Activated T-helper 1 cell treated with Interleukin-2 at 50 U/mL for 16 hours (primary cell): Measurements from ENCODE around the gene RNF20.
A peak's percentile ranks its signal among the peaks of the same experiment; 100 is the strongest.
"Not testable (repeated sequence)": the region's sequence is repeated elsewhere in the genome, so short reads cannot be mapped to it uniquely, and the experiment has no call there.

Experiments used
- DNase-seq: peaks from one replicate; pipeline ENCODE4 v3.0.0-alpha.2; 2020; ENCODE audit warnings: low read depth

The RNF20 gene

DNA sequence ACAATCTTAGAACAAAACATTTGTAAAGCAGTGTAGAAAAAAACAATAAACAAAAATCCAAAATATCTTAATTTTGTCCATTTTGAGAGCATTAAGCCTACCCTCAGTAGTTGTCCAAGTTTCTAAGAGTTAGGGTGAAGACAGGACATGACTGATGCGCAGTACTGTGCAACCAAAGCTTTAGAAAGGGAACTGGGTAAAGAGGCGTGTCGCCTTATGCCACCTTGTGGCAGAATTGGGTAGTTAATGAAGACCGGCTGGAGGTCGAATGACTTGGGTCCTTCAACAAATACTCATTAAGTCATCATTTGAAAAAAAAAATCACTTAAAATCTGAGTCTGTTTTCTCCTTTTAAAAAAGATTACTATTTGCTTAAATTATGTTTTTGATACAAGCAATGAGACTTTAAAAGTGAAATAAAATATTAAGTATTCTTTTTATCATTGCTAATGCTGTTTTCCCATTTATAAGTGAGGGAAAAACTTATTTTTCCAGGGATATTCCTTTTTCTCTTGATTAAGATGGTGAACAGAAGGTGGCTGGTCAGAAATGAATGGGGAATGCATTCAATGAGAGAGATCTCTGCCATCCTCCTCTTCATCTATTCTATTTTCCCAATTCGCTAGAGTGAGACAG lies 3.5 kb upstream of the RNF20 start:
- DNase-seq = peak; percentile 49

DNA sequence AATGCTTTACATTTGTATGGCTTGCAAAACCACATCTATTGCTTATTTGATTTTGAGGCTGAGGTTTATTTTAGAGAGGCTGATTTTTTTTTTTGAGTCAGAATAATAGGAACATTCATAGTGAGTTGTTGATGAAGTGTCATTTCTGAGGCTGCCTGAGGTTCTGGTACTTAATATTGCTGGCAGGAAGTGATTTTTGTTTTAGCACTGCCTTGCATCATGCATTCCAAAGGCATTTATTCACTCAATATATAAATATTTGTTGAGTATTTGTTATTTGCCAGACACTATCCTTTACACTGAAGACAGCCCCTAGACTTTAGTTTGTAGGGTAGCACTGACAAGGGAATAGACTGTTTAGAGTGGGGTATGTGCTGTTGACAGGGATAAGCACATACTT lies 2.7 kb downstream of the RNF20 start:
- DNase-seq = no peak

DNA sequence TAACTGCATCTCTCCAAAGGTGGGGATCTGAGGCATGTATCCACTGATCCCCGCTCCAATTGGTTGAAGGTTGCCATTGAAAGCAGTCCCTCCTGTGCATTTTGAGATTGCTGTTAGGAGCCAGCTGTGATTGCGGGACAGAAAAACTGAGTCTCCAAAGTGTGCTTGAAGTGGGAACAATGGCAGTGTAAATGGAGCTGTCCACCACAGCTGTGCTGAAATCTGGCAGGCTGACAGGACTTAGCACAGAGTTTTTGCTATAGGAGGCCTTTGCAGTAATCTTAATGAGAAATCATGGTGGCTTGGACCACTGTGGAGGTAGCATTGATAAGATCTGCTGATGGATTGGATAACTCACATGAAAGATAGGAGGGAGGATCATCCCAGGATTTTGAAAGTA lies 3.3 kb downstream of the RNF20 start:
- no peak for DNase-seq

DNA sequence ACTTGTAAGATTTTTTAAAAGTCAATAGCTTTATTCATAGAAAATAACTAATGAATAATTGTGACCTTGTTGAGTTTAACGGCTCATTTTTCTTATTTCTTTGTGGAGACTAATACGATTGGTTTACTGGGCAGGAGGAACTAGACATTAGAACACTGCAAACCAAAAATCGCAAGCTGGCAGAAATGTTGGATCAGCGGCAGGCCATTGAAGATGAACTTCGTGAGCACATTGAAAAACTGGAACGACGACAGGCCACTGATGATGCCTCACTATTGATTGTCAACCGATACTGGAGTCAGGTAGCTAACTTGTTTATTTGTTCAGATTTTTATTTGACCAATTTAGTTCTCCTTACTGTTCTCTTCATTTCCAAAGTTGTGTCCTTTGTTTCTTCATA lies 6.4 kb downstream of the RNF20 start:
- DNase-seq = no peak

DNA sequence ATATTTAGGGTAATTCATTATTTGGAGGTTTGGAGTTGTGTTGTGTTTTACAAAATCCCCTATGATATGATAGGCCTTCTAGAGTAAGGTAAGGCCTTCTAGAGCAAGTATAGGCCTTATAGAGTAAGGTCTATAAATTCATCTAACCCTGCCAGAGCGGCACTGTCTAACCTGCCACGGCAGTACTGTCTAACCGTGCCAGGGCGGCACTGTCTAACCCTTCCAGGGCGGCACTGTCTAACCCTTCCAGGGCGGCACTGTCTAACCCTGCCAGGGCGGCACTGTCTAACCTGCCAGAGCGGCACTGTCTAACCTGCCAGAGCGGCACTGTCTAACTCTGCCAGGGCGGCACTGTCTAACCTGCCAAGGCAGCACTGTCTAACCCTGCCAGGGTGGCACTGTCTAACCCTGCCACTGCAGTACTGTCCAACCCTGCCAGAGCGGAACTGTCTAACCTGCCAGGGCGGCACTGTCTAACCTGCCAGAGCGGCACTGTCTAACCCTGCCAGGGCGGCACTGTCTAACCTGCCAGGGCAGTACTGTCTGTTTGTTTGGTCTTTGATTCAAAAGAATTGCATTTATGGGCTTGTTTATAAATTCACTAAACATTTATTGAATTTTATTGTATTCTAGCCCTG lies 9.6 kb downstream of the RNF20 start:
- DNase-seq = no peak

DNA sequence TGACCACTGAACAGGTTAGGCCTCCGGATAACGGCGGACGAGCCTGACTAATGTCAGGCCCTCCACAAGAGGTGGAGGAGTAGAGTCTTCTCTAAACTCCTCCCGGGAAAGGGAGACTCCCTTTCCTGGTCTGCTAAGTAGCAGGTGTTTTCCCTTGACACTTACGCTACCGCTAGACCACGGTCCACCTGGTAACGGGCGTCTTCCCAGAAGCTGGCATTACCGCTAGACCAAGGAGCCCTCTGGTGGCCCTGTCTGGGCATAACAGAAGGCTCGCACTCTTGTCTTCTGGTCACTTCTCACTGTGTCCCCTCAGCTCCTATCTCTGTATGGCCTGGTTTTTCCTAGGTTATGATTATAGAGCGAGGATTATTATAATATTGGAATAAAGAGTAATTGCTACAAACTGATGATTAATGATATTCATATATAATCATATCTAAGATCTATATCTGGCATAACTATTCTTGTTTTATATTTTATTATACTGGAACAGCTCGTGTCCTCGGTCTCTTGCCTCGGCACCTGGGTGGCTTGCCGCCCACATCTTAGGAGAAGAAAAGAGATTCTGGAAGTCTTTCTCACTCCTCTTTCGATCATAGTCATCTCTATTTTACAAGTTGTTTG lies 15.9 kb downstream of the RNF20 start:
- not testable (repeated sequence) for DNase-seq

DNA sequence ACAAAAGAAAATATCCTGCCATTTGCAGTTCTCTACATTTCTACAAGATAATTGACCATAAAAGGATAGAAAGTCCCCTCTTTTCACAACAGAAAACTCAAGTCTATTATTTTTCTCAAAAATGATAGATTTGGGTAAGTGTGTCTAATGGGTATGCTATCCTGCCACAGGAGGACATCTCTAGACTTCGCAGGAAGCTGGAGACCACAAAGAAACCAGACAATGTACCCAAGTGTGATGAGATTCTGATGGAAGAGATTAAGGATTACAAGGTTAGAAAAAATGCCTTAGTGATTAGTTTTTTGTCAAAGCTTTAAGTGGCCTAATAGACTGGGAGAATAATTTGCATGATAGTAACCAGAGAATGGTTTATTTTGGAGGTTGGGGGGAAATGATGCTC lies 28.1 kb downstream of the RNF20 start:
- DNase-seq = no peak

DNA sequence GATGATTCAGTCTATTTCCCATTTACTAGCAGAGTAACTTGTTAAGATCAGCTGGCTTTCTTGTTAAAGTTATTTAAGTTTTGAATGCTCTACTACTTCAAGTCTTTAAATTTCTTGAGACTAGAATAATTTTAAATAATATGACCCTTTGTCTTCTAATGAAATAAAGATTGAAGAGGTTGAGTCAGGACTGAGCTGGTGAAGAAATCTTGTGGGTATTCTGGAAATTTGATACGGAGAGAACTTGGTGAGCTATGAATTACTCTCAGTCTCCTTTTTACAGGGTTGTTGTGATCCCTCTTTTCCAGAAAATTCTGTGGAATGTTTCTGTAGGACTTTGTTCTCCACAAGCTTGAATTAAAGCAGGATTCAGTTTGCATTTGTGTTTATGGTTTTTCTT lies 29.3 kb downstream of the RNF20 start:
- DNase-seq = no peak

DNA sequence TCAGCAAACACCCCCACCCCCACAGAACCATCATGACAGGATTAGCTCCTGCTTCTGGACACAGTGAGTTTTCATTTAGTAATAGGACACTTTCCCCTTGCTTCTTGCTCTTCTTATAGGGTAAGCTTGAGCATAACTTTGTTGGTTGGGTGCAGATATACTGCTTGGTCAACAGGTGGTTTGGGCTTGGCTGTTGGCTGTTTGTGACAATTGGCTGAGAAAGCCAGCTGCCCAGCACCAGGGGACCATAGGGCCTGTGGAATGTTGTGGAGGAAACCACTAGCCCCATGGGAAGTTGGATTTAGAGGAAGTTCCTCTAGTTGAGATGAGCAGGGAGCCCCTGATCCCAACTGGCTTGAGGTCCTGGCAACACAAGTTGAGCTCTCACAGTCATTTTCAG lies 30.6 kb downstream of the RNF20 start:
- no peak for DNase-seq

DNA sequence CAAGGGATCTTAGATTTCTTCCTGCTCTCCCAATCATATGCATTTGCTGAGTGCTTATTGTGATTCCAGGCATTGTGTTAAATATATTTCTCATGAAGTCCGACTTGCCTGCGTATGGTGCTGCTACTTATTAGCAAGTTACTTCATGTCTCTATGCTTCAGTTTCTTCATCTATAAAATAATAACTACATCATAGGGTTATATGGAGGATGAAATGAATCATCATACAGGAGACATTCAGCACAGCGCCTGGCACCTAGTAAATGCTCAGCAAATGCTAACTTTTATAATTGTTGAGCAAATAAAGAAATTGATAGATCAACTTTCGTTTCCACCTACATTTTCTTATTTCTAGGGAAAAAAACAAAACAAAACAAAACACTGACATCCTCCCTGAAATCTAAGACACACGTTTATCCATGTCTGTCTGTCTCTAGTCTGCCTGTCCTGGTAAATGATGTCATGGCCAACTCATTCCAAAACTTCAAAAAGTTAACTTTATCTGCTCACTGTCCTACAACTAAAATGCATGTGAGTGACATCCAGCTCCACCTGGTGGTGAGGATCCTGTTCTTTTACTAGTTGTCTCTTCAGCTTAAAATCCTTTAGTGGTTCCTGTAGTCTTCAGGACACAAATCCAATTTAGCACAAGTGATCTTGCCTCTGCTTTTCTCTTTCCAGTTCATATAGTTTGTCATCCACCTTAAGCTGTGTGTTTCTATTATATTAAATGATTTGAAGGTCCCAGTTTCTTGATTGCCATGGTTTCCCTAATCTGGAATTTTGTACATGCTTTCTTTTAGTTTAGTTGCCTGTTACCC lies 33.5 kb downstream of the RNF20 start:
- no peak for DNase-seq

DNA sequence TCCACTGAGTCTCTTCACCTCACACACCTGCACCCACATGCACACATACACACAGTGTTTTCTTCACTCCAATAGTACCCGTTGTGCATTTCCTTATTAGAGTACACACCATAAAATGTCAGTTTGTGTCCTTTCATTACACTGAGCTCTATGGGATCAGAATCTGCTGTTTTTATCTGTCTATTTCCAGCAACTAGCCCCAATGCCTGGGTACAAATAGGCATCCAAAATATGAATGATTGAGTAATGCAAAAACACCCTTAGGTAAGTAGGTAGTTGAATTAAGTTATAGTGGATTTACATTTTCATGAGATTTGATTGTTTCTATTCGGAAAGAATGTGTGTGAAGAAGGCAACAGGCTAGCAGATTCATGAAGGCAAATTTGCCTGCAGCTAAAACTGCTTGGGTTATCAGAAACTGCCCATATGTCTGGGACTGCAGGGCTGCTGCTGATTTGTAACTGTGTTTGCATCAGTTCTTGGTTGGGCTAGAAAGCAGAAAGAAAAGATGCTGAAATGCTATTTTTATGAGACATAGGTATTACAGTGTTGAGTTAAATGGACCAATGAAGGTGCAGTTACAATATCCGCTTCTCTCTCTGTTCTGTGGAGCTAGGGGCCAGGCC lies 34.2 kb downstream of the RNF20 start:
- DNase-seq = no peak

DNA sequence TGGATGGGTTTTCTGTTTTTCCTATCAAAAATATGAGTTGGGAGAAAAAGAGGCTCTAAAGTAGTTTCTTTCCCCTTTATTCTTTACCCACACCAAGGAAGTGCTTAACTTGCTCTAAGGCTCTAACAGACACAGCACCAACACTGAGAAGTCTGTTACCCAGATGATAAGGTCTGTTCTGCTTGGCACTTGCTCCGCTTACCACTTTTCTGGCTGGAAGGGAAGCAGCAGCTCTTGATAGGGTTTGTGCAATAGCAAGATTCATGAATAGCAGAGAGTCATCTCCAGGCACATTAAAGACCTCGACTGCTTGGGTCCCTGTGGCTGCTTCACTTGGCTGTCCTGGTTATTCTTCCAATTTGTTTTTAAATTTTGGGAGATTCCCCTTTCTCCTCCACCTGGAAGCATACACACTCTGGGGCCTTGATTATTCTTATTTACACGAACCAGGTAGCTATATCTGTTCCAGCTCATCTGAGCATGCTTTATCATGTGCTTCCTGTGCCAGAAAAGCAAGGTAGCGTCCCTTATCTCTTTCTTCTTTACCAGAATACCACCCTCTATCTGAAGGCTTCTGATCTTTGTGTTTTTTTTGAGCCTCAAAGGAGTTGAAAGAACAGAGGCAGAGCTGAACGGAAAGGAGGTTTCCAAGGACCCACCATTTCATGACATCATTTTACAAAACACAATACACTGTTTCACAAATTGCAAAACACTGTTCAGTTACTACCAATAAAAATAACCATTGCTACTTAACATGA lies 36.3 kb downstream of the RNF20 start:
- DNase-seq = no peak

DNA sequence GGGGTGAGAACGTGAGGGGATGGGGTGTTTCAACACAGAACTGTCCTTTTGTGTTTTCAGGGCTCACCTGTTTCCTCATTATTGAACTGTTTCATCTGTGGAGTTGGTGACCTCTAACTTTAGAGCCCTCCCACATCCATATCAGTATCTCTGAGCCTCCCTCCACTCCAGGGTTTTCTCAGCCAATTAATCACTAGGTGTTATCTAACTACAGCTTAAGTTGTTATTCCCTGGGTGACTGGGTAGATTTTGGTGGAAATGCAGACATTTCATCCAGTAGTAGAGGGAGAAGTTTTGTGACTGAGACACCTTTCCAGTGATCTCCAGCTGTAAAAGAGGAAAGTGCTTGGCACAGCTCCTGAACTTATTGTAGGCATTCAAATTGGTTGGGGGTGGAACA lies 37.5 kb downstream of the RNF20 start:
- no peak for DNase-seq

DNA sequence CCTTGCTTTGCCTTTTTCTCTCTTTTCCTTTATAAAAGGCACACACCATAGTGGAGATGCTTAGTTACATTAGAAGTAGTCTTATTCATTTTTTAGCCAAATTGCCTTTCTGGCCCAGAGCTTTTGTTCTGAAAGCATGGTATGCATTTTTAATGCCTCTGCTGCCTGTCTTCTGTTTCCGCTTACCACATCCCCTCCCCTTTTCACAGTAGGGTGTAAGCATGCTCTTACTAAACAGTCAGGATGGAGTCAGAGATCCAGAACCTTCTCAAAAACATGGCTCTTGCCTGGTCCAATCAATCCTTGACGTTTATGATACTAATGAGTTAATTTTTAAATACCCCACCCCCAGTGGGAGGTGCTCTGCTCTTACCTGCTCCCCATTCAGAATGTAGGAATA lies 38.7 kb downstream of the RNF20 start:
- DNase-seq = no peak

DNA sequence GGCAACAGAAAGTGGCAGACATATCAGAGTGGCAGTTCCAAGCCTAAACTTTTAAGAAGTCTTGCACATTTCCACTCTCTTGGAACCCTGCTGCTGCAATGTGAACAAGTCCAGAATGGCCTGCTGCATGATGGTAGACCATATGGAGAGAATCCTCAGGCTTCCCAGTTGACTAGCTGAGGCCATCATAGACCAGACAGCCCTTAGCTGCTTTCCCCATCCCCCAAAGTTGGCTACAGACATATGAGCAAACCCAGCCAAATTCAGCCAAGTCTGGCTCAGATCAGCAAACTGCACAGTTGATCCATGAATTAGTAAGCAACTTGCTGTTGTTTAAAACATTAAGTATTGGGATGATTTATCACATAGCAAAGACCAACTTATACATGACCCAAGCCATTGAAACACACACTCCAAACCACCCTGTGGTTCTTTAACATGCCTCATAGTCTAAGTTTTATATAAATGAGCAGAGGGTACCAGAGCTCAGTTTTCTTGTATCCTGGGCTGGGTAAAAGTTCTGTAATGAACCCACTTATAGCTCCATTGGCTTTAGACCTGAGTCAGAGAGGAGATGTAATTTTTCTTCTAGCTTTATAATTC lies 41.2 kb downstream of the RNF20 start:
- DNase-seq = no peak

DNA sequence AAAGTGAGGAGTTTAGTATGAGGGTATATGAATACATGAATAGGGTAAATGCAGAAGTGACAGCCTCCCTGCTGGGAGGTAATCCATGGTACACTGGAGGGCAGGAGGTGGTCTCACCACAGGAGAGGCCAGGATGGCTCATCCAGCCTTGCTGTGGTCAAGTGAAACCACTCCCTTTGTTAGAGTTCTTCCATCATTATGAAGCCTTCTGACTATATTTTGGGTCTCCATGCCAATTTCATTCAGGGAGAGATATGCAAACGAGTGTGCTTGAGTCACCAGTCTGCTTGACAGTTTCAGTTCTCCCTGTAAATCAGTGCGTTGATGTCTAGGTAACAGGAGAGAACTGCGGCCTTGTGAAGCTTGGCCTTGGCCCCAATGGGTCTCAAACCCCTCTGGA lies 44.7 kb downstream of the RNF20 start:
- DNase-seq = no peak

DNA sequence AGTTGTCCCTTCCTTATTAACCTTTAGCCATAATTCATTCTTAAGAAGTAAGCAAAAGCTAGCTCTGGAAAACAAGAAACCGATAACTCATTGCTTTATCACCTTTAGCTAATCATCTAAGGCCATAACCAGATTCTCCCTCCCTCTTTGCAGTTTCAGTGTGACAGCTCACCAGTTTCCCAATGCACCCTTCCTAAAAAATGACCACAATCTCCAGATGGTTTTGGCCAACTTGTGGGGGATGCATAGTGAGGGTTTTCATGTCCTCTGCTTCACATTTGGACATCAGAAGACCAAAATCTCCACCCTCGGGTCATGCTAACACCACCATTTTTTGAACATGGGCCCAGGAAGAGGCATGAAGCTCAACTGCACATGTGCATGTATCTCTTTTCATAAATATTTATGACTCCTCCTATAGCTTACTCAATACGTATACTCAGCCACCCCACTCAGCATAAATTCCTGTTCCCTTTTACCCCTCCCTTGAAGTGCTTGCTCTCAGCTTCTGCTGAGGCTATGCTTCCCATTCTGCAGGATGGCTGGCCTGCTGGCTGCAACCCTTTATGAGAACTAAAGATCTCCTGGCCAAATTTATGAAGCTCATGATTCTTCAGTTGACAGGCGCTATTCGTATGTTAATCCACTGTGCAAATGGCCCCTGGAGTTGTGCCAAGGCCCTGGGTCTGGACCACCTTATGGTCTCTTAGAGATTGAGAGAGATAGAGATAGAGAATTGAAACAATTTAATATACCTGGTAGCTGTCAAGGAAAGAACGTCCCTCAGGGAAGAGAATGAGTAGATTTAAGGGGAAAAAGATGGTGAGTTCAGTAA lies 46.3 kb downstream of the RNF20 start:
- DNase-seq = no peak

DNA sequence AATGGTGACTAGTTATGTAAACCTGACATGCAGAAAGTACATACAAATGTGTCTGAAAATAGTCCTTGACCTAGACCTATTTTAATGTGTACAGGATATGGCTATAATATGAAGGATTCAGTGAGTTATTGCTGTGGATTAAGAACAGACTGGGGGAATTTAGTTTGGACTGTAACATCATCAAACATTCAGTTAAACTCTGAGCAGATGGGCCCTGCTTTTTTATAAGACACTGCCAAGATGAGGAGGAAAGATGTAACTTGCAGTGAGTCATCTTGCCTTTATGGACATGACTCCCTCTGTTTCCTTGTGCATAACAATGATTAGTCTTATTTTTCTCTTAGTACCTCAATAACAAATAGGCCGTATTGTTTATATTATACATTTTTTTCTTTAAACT lies 48.9 kb downstream of the RNF20 start:
- no peak for DNase-seq

DNA sequence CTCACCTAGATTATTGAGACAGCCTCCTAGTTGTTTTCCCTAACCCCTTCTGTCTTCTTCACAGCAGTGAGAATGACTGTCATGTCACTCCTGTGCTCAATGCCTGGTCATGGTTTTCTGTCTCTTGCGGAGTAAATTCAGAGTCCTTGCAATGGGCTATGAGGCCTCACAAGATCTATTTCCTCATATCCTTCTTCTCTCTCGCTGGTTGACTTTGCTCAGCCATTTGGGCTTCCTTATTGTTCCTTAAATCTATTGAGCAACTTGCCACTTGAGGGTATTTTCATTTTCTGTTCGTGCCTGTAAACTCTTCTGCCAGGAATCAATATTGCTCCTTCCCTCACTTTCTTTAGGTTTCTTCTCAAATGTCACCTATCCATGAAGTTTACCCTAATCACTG lies 52.1 kb downstream of the RNF20 start:
- no peak for DNase-seq

DNA sequence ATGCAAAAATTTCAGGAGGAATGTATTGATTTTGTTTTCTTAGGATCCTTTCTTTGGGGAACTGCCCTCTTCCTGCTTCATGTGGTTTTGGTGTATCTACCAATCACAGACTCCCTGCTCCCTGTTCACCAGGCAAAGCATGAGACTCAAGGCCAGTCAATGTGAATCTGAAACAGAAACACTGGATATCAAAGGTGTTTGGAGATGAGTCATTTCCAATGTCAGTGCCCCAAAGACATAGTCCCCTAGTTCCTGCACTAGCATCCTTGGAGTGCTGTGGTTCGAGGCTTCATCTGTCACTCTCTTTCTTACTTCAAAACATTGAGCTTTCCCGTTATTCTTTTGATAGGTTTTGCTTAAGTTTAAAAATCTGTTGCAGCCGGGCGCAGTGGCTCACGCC lies 53.0 kb downstream of the RNF20 start:
- DNase-seq = no peak
